GM18868 (cell line): ENCODE measurements around the gene FBXL17.

ENCODE experiments used
- ATAC-seq: cut with Tn5 transposase; IDR thresholded peaks from one replicate; pipeline ENCODE4 v1.9.1; 2021; ENCODE audit warnings: mild to moderate bottlenecking, moderate library complexity; ENCODE audit not compliant: unreplicated experiment

Gene FBXL17

GRCh38 chr5:107959573-107960279 lies 422.2 kb downstream of the FBXL17 start:
- ATAC-seq = no peak

GRCh38 chr5:107958861-107959260 lies 423.0 kb downstream of the FBXL17 start:
- ATAC-seq = no peak

DNA sequence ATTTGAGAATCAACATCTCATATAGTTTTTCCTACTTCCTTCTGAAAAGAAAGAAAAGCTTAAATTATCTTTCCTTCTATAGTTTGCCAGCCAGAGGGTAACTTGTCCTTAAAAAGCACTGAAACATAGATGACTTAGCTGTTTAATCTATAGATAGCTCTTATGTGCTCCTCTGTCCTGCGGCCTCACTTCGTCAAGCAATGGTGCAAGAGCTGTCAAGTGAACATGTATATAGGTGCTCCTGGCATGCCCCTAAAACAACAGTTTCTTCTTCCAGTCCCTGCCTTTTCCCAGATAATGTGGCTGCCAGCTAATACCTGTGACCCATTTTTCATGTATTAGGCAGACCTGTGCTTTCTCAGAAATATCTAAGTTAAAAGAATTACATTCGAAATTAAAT lies 423.5 kb downstream of the FBXL17 start:
- no peak for ATAC-seq

- ATAC-seq = no peak
Measured at GRCh38 chr5:107957051-107957450, 424.8 kb downstream of the FBXL17 start.

DNA sequence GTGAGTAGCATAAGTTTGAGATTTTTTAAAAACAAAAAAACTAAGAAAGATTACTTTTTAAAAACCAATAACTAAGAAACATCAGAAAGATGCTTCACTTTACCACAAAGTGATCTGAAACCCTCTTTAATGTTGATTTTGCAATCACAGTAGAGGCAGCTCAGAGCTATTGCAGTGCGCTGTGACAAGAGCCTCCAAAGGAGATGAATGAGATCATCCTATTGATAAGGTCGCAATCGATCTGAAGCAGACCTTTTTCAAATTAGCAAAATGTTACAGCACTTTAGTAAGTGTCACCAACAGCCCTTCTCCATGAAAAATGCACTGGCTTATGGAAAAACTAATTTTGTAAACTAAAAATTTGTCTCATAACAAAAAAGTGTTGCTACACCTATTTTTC lies 426.6 kb downstream of the FBXL17 start:
- no peak for ATAC-seq

- ATAC-seq = no peak
Measured at GRCh38 chr5:107954254-107954653, 427.6 kb downstream of the FBXL17 start.

DNA sequence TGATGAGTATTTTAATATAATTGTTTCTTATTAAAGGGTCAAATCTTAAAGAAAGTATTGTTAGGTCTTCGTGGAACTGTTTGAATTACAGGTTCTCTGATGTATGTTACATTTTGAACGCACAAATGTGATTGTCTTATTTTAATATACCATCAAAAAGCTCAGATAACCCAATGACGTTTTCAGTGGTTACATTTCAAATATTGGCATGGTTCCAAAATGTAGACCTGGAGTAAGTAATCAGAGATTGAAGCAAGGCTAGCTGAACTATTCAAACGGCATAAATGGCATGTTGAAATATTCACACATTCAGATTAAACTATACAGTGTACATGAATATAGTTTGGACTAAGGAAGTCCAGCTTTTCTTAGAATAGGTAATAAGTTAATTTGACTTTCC lies 429.4 kb downstream of the FBXL17 start:
- no peak for ATAC-seq

DNA sequence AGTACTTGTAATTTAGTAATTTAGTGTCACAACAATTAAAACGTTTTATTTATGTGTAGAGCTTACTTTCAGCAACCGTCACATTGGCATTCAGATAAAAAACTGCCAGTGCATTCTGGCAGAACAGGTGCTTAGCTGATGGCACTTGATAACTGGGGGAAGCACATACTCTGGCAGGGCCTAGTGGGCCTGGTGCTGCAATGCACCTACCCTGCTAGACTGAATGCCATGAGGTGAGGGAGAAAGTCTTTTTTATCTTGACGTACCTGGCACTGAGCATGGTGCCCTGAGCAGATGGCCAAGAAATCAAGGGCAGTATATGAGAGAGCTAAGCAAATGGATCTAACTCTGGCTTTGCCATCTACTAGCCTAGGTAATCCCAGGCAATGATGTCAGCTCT lies 430.6 kb downstream of the FBXL17 start:
- ATAC-seq = no peak

DNA sequence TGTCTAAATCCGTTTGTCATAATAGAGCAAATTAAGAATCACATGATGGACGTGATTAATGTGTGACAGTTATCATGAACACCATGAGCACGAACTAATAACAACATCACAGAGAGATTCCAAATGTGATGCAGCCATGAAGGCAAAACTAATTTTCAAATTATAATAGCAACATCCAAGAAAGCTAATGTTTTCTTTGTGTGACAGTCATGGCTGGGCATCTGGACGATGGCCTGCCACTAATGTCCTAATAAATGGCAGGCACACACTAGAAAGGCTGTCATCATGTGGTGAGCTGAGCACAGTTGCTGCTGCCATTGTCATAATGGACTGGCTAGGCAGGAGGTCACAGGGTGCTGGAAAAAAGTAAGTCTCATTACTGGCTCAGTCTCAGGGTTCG lies 431.1 kb downstream of the FBXL17 start:
- ATAC-seq = no peak

DNA sequence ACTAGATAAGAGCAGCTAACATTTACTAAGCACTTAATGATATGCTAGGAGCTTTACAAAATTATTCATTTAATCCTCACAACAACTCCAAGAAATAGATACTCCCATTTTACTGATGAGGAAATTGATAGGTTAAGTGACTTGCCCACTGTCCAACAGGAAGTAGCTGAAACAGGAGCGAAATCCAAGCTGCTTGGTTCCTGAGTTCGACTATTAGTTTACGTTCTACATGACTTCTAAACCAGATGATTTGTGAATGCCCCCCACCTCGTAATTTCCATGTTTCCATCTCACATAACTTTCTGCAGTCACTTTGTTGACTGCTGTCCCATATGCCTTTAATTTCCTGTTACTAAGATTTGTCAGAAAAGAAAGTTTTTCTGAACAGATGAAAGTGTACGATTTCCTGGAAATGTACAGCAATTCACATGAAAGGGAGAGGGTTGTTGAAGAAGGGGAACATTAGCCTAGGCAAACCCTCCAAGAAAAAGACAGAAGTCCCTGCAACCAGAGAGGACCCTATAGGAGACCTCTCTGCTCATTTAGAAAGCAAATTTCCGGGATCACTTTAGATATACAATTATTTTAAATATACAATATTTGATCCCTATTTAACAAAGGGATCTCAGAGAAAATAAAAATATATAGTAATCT lies 432.1 kb downstream of the FBXL17 start:
- no peak for ATAC-seq

GRCh38 chr5:107948377-107948776 lies 433.5 kb downstream of the FBXL17 start:
- no peak for ATAC-seq

- no peak for ATAC-seq
Measured at GRCh38 chr5:107945061-107945460, 436.8 kb downstream of the FBXL17 start.

DNA sequence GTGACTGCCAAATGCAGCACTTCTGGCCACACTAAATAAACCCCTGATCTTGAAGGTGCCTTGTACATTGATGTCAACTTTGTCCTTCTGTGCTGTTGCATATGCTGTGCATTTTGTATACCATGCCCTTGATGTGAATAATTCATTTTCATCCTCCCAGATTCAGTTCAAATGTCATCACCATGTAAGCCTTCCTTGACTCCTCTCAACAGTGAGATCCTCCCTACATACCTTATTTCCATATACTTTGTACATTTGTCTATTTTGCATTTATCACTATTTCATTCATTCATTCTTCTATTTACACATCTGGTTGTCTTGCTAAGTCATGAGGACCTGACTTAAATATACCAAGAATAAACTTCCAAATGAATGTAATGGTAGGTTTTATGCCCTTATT lies 438.0 kb downstream of the FBXL17 start:
- ATAC-seq = no peak

DNA sequence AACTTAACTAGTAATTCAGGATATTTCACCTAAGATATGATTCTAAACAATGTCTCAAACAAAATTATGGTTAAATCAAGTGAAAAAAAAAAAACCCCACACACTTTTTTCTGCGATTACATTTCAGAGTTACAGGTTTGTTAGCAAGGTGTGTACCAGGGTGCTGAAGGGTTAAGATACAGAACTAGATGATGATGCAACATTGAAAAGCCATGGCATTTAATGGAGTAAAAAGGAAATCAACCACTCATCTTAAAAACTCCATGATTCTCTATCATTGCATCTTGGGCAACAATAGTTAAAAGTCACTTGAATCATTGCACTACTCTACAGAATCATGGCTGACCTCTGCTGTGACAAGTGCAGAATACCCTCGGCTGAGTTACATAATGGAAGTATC lies 440.9 kb downstream of the FBXL17 start:
- ATAC-seq = no peak

GRCh38 chr5:107937651-107938355 lies 444.1 kb downstream of the FBXL17 start:
- ATAC-seq = no peak

DNA sequence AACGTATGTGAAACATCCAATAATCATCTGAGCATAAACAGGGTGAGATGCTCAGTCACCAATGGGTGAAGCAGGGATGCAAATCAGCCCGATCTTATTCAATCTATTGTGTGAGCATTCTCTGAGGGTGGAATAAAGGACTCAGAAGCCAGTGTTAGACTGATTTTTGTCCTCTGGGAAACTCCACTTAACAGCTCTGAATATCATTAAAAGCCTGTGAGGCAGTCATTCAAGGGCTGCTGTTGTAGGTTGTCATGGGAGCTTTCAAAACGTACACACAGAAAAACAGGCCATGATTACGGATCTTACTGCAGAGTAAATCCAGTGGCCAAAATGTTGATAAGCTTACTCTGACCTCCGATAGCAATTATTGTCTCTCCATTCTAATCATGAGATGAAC lies 444.7 kb downstream of the FBXL17 start:
- no peak for ATAC-seq

- ATAC-seq = no peak
Measured at GRCh38 chr5:107936515-107936914, 445.4 kb downstream of the FBXL17 start.

GRCh38 chr5:107935645-107936044 lies 446.3 kb downstream of the FBXL17 start:
- ATAC-seq = no peak

- ATAC-seq = no peak
Measured at GRCh38 chr5:107933326-107933725, 448.6 kb downstream of the FBXL17 start.

DNA sequence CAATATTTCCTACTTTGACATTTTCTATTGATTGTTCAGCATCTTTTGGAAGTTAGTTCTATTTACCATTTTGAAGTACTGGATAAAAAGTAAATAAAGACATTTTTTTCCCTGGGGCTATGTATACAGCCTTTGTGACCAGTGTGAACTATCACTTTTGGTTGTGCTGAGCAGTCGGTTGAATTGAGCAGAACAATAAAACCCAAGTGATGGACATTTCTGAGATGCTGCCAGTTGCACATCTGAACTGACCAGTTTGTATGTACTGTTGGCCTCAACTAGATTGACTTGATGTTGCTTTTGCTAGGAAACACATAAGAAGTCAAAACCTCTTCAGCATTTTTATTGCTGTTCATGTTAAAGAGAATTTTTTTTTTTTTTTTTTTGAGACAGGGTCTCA lies 451.0 kb downstream of the FBXL17 start:
- no peak for ATAC-seq

DNA sequence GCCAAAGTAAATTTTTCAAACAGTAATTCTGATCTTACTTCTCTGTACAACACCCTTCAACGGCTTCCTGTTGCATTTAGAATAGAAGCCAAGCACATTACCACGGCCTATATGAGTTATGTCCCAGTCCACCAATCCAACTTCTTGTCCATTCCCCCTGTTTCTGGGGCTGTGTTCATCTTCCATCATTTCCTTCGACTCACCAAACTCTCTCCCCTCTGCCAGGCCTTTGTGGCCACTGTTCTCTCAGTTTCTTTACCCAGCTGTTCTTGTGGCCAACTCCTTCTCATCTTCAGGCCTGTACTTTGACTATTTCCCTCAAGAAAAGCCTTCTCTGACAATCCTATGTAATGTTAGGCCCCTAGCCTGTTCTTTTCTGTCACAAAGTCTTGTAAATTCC lies 451.8 kb downstream of the FBXL17 start:
- ATAC-seq = no peak

DNA sequence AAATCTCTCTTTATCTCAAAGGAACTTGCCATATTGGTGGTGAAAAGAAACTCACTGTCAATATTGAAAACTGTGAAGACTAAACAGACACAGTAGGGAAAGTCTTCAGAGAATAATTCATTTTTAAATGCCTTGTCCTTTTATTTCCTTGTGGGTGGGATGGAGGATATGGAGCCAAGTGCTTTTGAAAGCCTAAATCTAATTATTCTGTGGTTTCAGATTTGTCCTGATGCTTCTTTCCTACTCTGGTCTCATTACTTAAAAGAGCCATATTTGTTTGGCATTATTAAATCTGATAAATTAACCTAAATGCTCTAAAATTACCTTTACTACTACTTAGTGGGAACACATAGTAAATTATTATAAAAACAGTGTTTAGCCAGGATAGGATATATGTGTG lies 452.8 kb downstream of the FBXL17 start:
- no peak for ATAC-seq
